Dedifferentiated amniotic fluid mesenchymal stem cell (primary cell): ENCODE results near the gene DCXR.

ENCODE experiments used
- DNase-seq: peaks from one replicate; pipeline ENCODE4 v3.0.0-alpha.2; 2016; ENCODE audit errors: extremely low spot score

DCXR gene

GRCh38 chr17:81998691-81999438, 38.6 kb downstream of the DCXR start:
- no peak for DNase-seq

GRCh38 chr17:81998212-81998611, 39.3 kb downstream of the DCXR start:
- no peak for DNase-seq

- DNase-seq: no peak
These were observed 40.6 kb downstream of the DCXR start for GRCh38 chr17:81996757-81997441.

- no peak for DNase-seq
These were observed 41.2 kb downstream of the DCXR start for GRCh38 chr17:81996232-81996756.

GRCh38 chr17:81995463-81996231, 41.9 kb downstream of the DCXR start:
- no peak for DNase-seq

GRCh38 chr17:81994593-81995462, 42.7 kb downstream of the DCXR start:
- DNase-seq: no peak

- DNase-seq: no peak
These were observed 43.5 kb downstream of the DCXR start for GRCh38 chr17:81993729-81994592.

GRCh38 chr17:81992306-81993102, 45.0 kb downstream of the DCXR start:
- no peak for DNase-seq

- DNase-seq: peak; percentile 63
These were observed 45.7 kb downstream of the DCXR start for GRCh38 chr17:81991684-81992305.

GRCh38 chr17:81990836-81991683, 46.4 kb downstream of the DCXR start:
- DNase-seq: no peak

GRCh38 chr17:81987161-81987770, 50.2 kb downstream of the DCXR start:
- no peak for DNase-seq

GRCh38 chr17:81986606-81987005, 50.9 kb downstream of the DCXR start:
- DNase-seq: no peak
